Measurements from ENCODE around the gene KAZN. TPM values are rescaled to one million over a fixed set of nuclear protein-coding genes. Genes with fewer than 3 reads are reported as not detected.

Gene KAZN
- total and polyA plus RNA-seq, 2 donors = 7.2 to 8.4 TPM

GRCh38 chr1:14988636-14989035 lies 390.2 kb downstream of the KAZN start:
- DNase-seq (ENCODE audit: extremely low spot score) = no peak
- H3K4me1 ChIP-seq (ENCODE audit: insufficient read depth) = no peaks in the 10 kb centered on the region
- H3K4me3 ChIP-seq (ENCODE audit: low read depth, low read length) = no peak overlapping the region
- no peak overlapping the region for H3K27ac ChIP-seq (ENCODE audit: low read depth)
- H3K36me3 ChIP-seq (ENCODE audit: insufficient read depth) = no peaks in the 10 kb centered on the region
- 90% methylated on average over 8 of the region's 8 CpGs for WGBS

- no peak overlapping the region for H3K4me3 ChIP-seq (ENCODE audit: low read depth, low read length)
- WGBS = 87% methylated on average over 12 of the region's 12 CpGs
- no peaks in the 10 kb centered on the region for H3K36me3 ChIP-seq (ENCODE audit: insufficient read depth)
- no peak for DNase-seq (ENCODE audit: extremely low spot score)
- H3K4me1 ChIP-seq (ENCODE audit: insufficient read depth) = no peaks in the 10 kb centered on the region
- no peak overlapping the region for H3K27ac ChIP-seq (ENCODE audit: low read depth)
These were observed 391.6 kb downstream of the KAZN start for GRCh38 chr1:14989931-14990728.

- Histone ChIP-seq H3K36me3 (ENCODE audit: insufficient read depth) (no peaks in the 10 kb centered on the region), H3K4me3 (ENCODE audit: low read depth, low read length) (no peak overlapping the region), H3K4me1 (ENCODE audit: insufficient read depth) (no peaks in the 10 kb centered on the region), H3K27ac (ENCODE audit: low read depth) (no peak overlapping the region)
- DNase-seq (ENCODE audit: extremely low spot score) = no peak
- WGBS = 84% methylated on average over 13 of the region's 13 CpGs
These were observed 394.9 kb downstream of the KAZN start for GRCh38 chr1:14993414-14993813.

GRCh38 chr1:14994148-14994547 lies 395.7 kb downstream of the KAZN start:
- H3K4me1 ChIP-seq (ENCODE audit: insufficient read depth) = no peaks in the 10 kb centered on the region
- 93% methylated on average over 7 of the region's 7 CpGs for WGBS

GRCh38 chr1:14994841-14995437 lies 396.5 kb downstream of the KAZN start:
- no peak overlapping the region for H3K27ac ChIP-seq (ENCODE audit: low read depth)

More at GRCh38 chr1:14994148-14994547, 395.7 kb downstream of the KAZN start:
- Histone ChIP-seq H3K4me3 (ENCODE audit: low read depth, low read length) (no peak overlapping the region), H3K27ac (ENCODE audit: low read depth) (no peak overlapping the region), H3K36me3 (ENCODE audit: insufficient read depth) (no peaks in the 10 kb centered on the region)
- DNase-seq (ENCODE audit: extremely low spot score) = no peak

GRCh38 chr1:14996133-14997050 lies 397.9 kb downstream of the KAZN start:
- 70% methylated on average over 23 of the region's 23 CpGs for WGBS
- Histone ChIP-seq H3K27ac (ENCODE audit: low read depth) (no peak overlapping the region), H3K4me1 (ENCODE audit: insufficient read depth) (no peaks in the 10 kb centered on the region), H3K36me3 (ENCODE audit: insufficient read depth) (no peaks in the 10 kb centered on the region), H3K4me3 (ENCODE audit: low read depth, low read length) (no peak overlapping the region)
- no peak for DNase-seq (ENCODE audit: extremely low spot score)

More at GRCh38 chr1:14994841-14995437, 396.5 kb downstream of the KAZN start:
- Histone ChIP-seq H3K4me3 (ENCODE audit: low read depth, low read length) (no peak overlapping the region), H3K4me1 (ENCODE audit: insufficient read depth) (no peaks in the 10 kb centered on the region), H3K36me3 (ENCODE audit: insufficient read depth) (no peaks in the 10 kb centered on the region)
- no peak for DNase-seq (ENCODE audit: extremely low spot score)
- WGBS = 88% methylated on average over 9 of the region's 9 CpGs

GRCh38 chr1:14997646-14998276 lies 399.3 kb downstream of the KAZN start:
- no peaks in the 10 kb centered on the region for H3K4me1 ChIP-seq (ENCODE audit: insufficient read depth)
- DNase-seq (ENCODE audit: extremely low spot score) = no peak
- H3K36me3 ChIP-seq (ENCODE audit: insufficient read depth) = no peaks in the 10 kb centered on the region
- no peak overlapping the region for H3K4me3 ChIP-seq (ENCODE audit: low read depth, low read length)
- 76% methylated on average over 12 of the region's 12 CpGs for WGBS
- H3K27ac ChIP-seq (ENCODE audit: low read depth) = no peak overlapping the region

- 93% methylated on average over 10 of the region's 10 CpGs for WGBS
- H3K36me3 ChIP-seq (ENCODE audit: insufficient read depth) = no peaks in the 10 kb centered on the region
- H3K4me1 ChIP-seq (ENCODE audit: insufficient read depth) = no peaks in the 10 kb centered on the region
- H3K4me3 ChIP-seq (ENCODE audit: low read depth, low read length) = no peak overlapping the region
- no peak overlapping the region for H3K27ac ChIP-seq (ENCODE audit: low read depth)
- DNase-seq (ENCODE audit: extremely low spot score) = no peak
These were observed 401.0 kb downstream of the KAZN start for GRCh38 chr1:14999441-14999840.

GRCh38 chr1:15000030-15000429 lies 401.5 kb downstream of the KAZN start:
- Histone ChIP-seq H3K36me3 (ENCODE audit: insufficient read depth) (no peaks in the 10 kb centered on the region), H3K4me1 (ENCODE audit: insufficient read depth) (no peaks in the 10 kb centered on the region), H3K27ac (ENCODE audit: low read depth) (no peak overlapping the region), H3K4me3 (ENCODE audit: low read depth, low read length) (no peak overlapping the region)
- WGBS = 94% methylated on average over 4 of the region's 4 CpGs
- no peak for DNase-seq (ENCODE audit: extremely low spot score)

- DNase-seq (ENCODE audit: extremely low spot score) = no peak
- Histone ChIP-seq H3K4me3 (ENCODE audit: low read depth, low read length) (no peak overlapping the region), H3K4me1 (ENCODE audit: insufficient read depth) (no peaks in the 10 kb centered on the region), H3K36me3 (ENCODE audit: insufficient read depth) (no peaks in the 10 kb centered on the region), H3K27ac (ENCODE audit: low read depth) (no peak overlapping the region)
- 93% methylated on average over 9 of the region's 9 CpGs for WGBS
These were observed 402.2 kb downstream of the KAZN start for GRCh38 chr1:15000671-15001070.

GRCh38 chr1:15001317-15001915 lies 402.9 kb downstream of the KAZN start:
- WGBS = 91% methylated on average over 11 of the region's 12 CpGs
- no peak for DNase-seq (ENCODE audit: extremely low spot score)
- no peaks in the 10 kb centered on the region for H3K36me3 ChIP-seq (ENCODE audit: insufficient read depth)
- no peaks in the 10 kb centered on the region for H3K4me1 ChIP-seq (ENCODE audit: insufficient read depth)
- no peak overlapping the region for H3K27ac ChIP-seq (ENCODE audit: low read depth)
- no peak overlapping the region for H3K4me3 ChIP-seq (ENCODE audit: low read depth, low read length)

GRCh38 chr1:15002325-15002724 lies 403.8 kb downstream of the KAZN start:
- H3K27ac ChIP-seq (ENCODE audit: low read depth) = no peak overlapping the region
- no peaks in the 10 kb centered on the region for H3K36me3 ChIP-seq (ENCODE audit: insufficient read depth)
- 95% methylated on average over 9 of the region's 9 CpGs for WGBS
- no peak overlapping the region for H3K4me3 ChIP-seq (ENCODE audit: low read depth, low read length)
- DNase-seq (ENCODE audit: extremely low spot score) = no peak
- H3K4me1 ChIP-seq (ENCODE audit: insufficient read depth) = no peaks in the 10 kb centered on the region

- H3K36me3 ChIP-seq (ENCODE audit: insufficient read depth) = no peaks in the 10 kb centered on the region
- WGBS = 75% methylated on average over 4 of the region's 4 CpGs
These were observed 405.9 kb downstream of the KAZN start for GRCh38 chr1:15004396-15004795.

More at GRCh38 chr1:15004396-15004795, 405.9 kb downstream of the KAZN start:
- Histone ChIP-seq H3K27ac (ENCODE audit: low read depth) (no peak overlapping the region), H3K4me3 (ENCODE audit: low read depth, low read length) (no peak overlapping the region), H3K4me1 (ENCODE audit: insufficient read depth) (no peaks in the 10 kb centered on the region)
- DNase-seq (ENCODE audit: extremely low spot score) = no peak
